HG03378 (cell line): ENCODE data around the gene LTA4H.
"Not testable (repeated sequence)": the region's sequence is repeated elsewhere in the genome, so short reads cannot be mapped to it uniquely, and the experiment has no call there.

ENCODE experiments used
- ATAC-seq: cut with Tn5 transposase; IDR thresholded peaks from one replicate; pipeline ENCODE4 v1.9.1; 2021; ENCODE audit warnings: mild to moderate bottlenecking, moderate library complexity; ENCODE audit not compliant: unreplicated experiment

The LTA4H gene

GRCh38 chr12:95995238-95996031 is 40.0 kb downstream of the LTA4H start:
- no peak for ATAC-seq

DNA sequence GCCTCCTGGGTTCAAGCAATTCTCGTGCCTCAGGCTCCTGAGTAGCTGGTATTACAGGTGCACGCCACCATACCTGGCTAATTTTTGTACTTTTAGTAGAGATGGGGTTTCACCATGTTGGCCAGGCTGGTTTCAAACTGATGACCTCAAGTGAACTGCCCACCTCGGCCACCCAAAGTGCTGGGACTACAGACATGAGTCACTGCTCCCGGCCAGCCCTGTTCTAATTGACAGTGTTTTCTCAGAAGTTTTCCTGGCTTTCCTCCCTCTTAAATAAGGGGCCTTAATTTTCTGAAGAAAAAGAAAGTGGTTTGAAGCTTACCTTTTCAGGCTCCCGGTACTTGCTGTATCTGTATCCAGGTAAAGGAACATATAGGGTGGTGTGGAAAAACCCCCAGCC is 40.9 kb downstream of the LTA4H start:
- no peak for ATAC-seq

- ATAC-seq: no peak
These were observed 41.5 kb downstream of the LTA4H start for GRCh38 chr12:95993907-95994306.

GRCh38 chr12:95990136-95990535 is 45.3 kb downstream of the LTA4H start:
- no peak for ATAC-seq

GRCh38 chr12:95989504-95990123 is 45.8 kb downstream of the LTA4H start:
- no peak for ATAC-seq

- ATAC-seq: no peak
These were observed 46.7 kb downstream of the LTA4H start for GRCh38 chr12:95988506-95989275.

- no peak for ATAC-seq
These were observed 48.5 kb downstream of the LTA4H start for GRCh38 chr12:95986635-95987570.

DNA sequence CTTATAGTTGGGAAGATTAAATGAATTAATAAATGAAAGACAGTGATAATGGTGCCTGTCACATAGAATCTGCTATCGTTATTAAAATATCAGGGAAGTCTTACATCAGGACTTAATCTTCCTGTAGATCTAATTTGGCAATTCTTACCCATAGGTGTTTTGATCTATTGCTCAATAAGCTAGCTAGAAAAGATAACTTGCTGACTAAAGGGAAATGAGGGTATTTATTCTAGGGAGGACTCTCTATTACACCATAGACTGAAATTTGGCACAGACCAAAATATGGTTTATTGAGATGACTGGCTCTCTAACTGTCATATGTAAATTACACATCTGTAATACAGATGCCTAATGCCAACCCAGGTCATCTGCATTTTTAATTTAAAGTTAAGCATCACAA is 50.7 kb downstream of the LTA4H start:
- ATAC-seq: no peak

GRCh38 chr12:95982602-95983001 is 52.8 kb downstream of the LTA4H start:
- no peak for ATAC-seq

- no peak for ATAC-seq
These were observed 55.0 kb downstream of the LTA4H start for GRCh38 chr12:95980437-95980836.

GRCh38 chr12:95978774-95979173 is 56.6 kb downstream of the LTA4H start:
- ATAC-seq: no peak

- no peak for ATAC-seq
These were observed 57.0 kb downstream of the LTA4H start for GRCh38 chr12:95978351-95978750.

DNA sequence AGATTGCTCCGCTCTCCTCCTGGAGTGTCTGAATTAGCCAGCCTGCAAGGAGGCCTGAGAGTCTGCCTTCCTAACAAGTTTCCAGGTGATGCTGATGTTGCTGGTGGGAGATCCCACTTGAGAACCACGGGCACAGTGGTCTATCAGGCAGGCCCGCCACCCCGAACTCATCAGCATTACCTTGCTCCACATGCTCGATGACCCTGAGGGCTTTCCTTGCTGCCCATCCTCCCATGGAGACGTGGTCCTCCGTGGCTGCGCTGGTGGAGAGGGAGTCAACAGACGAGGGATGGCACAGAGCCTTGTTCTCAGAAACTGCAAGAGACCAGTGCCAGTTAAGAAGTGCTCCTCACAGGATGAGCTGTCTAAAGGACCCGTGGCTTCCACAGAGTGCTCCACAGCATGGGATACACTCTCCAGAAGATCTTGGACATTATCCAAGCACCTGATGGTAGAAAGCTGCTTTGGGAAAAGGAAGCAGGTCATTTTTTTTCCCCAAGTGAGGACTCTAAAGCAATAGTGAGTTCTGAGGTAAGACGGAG is 57.6 kb downstream of the LTA4H start:
- no peak for ATAC-seq

DNA sequence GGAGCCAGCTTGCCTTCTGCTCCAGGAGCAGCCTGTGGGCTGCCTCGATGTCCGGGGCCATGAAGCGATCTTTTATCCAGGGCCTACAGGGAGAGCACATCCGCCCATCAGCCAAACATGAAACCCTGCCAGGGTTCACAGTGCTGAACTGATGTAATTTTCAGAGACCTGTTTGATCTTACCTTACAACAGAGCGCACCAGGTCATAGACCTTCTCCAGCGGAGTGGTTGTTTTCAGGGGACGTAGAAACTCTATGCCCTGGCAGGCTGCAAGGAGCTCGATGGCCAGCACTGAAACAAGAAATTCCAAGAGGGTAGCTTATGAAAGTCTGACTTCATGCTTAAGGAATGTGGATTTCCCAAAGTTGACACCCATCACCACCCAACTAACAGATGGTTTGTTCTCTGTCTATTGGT is 59.0 kb downstream of the LTA4H start:
- ATAC-seq: no peak

GRCh38 chr12:95975491-95975890 is 59.9 kb downstream of the LTA4H start:
- no peak for ATAC-seq

- ATAC-seq: no peak
These were observed 61.0 kb downstream of the LTA4H start for GRCh38 chr12:95974358-95974757.

GRCh38 chr12:95972832-95973456 is 62.4 kb downstream of the LTA4H start:
- no peak for ATAC-seq

DNA sequence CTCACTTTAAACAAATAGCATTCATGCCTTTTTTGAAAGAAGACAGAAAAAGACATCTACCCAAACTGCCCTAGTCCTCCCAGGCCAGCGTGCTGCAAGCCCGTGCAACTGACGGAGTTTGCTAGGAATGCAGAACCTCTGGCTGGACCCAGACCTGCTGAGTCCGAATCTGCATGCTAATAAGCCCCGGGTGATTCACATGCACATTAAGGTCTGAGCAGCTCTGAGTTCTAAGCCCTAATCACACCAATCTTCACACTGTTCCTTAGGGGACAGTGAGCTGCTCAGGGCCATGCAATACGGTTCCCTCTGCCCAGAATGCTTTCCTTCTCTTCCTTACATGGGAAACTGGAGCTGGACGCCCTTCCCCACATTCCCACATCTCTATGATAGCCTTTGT is 64.5 kb downstream of the LTA4H start:
- no peak for ATAC-seq

DNA sequence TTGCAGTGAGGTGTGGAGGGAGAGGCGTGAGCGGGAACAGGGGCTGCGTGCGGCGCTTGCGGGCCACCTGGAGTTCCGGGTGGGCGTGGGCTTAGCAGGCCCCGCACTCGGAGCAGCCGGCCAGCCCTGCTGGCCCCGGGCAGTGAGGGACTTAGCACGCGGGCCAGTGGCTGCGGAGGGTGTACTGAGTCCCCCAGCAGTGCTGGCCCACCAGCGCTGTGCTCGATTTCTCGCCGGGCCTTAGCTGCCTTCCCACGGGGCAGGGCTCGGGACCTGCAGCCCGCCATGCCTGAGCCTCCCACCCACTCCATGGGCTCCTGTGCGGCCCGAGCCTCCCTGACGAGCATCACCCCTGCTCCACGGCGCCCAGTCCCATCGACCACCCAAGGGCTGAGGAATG is 66.3 kb downstream of the LTA4H start:
- not testable (repeated sequence) for ATAC-seq

DNA sequence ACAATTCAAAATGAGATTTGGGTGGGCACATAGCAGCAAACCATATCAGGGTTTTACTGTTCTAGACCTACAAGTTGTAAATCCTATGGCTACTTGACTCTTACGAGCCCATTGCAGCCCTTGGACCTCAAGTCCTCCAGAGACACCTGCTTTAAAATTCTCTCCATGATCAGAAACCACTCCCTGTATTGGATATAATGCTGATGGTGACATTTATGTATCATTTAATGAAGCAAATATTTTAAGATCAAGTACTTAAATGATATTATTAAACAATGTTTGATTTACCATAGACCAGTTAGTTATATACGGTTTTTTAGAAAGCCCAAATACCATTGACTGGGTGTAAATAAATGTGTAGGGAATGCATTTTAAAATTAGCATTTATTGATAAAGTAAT is 68.1 kb downstream of the LTA4H start:
- ATAC-seq: no peak
